ENCODE data around the gene YPEL2.
"Not testable (repeated sequence)": the region's sequence is repeated elsewhere in the genome, so short reads cannot be mapped to it uniquely, and the experiment has no call there.

Gene YPEL2

GRCh38 chr17:59406808-59407381 is 75.4 kb downstream of the YPEL2 start:
- Histone ChIP-seq H3K36me3 (ENCODE audit: insufficient read depth, low read length) (no peaks in the 10 kb centered on the region), H3K79me2 (ENCODE audit: insufficient read depth, low read length) (no peaks in the 10 kb centered on the region), H3K27ac (ENCODE audit: low read length) (no peak overlapping the region), H3K4me3 (ENCODE audit: low read depth in 1 of 2, low read length in 2 of 2) (no peak overlapping the region), H3K9me3 (ENCODE audit: insufficient read depth, low read length, severe bottlenecking) (no peaks in the 10 kb centered on the region), H3K4me1 (ENCODE audit: insufficient read depth, low read length) (no peaks in the 10 kb centered on the region), H3K27me3 (ENCODE audit: insufficient read depth, low read length, poor library complexity) (no peaks in the 10 kb centered on the region), H4K20me1 (ENCODE audit: insufficient read depth, low read length) (no peaks in the 10 kb centered on the region), H3K4me2 (ENCODE audit: insufficient read depth, low read length) (no peak overlapping the region), H3K9ac (ENCODE audit: low read depth, low read length) (no peak overlapping the region), H2AFZ (ENCODE audit: low read depth, low read length) (no peak overlapping the region)
- ATAC-seq (ENCODE audit: insufficient read depth, low read depth) = no peak
- no peak for DNase-seq
- TF ChIP-seq CTCF (IDR thresholded peaks at IDR 0.05; ENCODE audit: borderline replicate concordance, extremely low read depth, low read length, poor library complexity, severe bottlenecking) (no peak), EZH2 (IDR thresholded peaks at IDR 0.05; ENCODE audit: borderline replicate concordance, low read depth, low read length, severe bottlenecking) (no peak)

GRCh38 chr17:59409336-59410048 is 78.0 kb downstream of the YPEL2 start:
- Histone ChIP-seq H3K4me2 (ENCODE audit: insufficient read depth, low read length) (no peak overlapping the region), H3K36me3 (ENCODE audit: insufficient read depth, low read length) (no peaks in the 10 kb centered on the region), H3K27ac (ENCODE audit: low read length) (no peak overlapping the region), H3K9me3 (ENCODE audit: insufficient read depth, low read length, severe bottlenecking) (no peaks in the 10 kb centered on the region), H3K4me1 (ENCODE audit: insufficient read depth, low read length) (no peaks in the 10 kb centered on the region), H3K79me2 (ENCODE audit: insufficient read depth, low read length) (no peaks in the 10 kb centered on the region), H3K4me3 (ENCODE audit: low read depth in 1 of 2, low read length in 2 of 2) (no peak overlapping the region), H3K9ac (ENCODE audit: low read depth, low read length) (no peak overlapping the region), H3K27me3 (ENCODE audit: insufficient read depth, low read length, poor library complexity) (no peaks in the 10 kb centered on the region), H4K20me1 (ENCODE audit: insufficient read depth, low read length) (no peaks in the 10 kb centered on the region), H2AFZ (ENCODE audit: low read depth, low read length) (no peak overlapping the region)
- no peak for DNase-seq
- no peak for TF ChIP-seq CTCF (IDR thresholded peaks at IDR 0.05; ENCODE audit: borderline replicate concordance, extremely low read depth, low read length, poor library complexity, severe bottlenecking)
- no peak for TF ChIP-seq EZH2 (IDR thresholded peaks at IDR 0.05; ENCODE audit: borderline replicate concordance, low read depth, low read length, severe bottlenecking)
- ATAC-seq (ENCODE audit: insufficient read depth, low read depth) = no peak

- Histone ChIP-seq H3K4me1 (ENCODE audit: insufficient read depth, low read length) (no peaks in the 10 kb centered on the region), H3K27me3 (ENCODE audit: insufficient read depth, low read length, poor library complexity) (no peaks in the 10 kb centered on the region), H3K9me3 (ENCODE audit: insufficient read depth, low read length, severe bottlenecking) (no peaks in the 10 kb centered on the region), H4K20me1 (ENCODE audit: insufficient read depth, low read length) (no peaks in the 10 kb centered on the region), H3K79me2 (ENCODE audit: insufficient read depth, low read length) (no peaks in the 10 kb centered on the region), H2AFZ (ENCODE audit: low read depth, low read length) (no peak overlapping the region), H3K36me3 (ENCODE audit: insufficient read depth, low read length) (no peaks in the 10 kb centered on the region), H3K4me3 (ENCODE audit: low read depth in 1 of 2, low read length in 2 of 2) (no peak overlapping the region), H3K4me2 (ENCODE audit: insufficient read depth, low read length) (no peak overlapping the region), H3K9ac (ENCODE audit: low read depth, low read length) (no peak overlapping the region), H3K27ac (ENCODE audit: low read length) (no peak overlapping the region)
- TF ChIP-seq CTCF (IDR thresholded peaks at IDR 0.05; ENCODE audit: borderline replicate concordance, extremely low read depth, low read length, poor library complexity, severe bottlenecking) = no peak
- no peak for TF ChIP-seq EZH2 (IDR thresholded peaks at IDR 0.05; ENCODE audit: borderline replicate concordance, low read depth, low read length, severe bottlenecking)
- ATAC-seq (ENCODE audit: insufficient read depth, low read depth) (no peak), DNase-seq (no peak)
Observed at GRCh38 chr17:59410049-59410437, 78.6 kb downstream of the YPEL2 start.

DNA sequence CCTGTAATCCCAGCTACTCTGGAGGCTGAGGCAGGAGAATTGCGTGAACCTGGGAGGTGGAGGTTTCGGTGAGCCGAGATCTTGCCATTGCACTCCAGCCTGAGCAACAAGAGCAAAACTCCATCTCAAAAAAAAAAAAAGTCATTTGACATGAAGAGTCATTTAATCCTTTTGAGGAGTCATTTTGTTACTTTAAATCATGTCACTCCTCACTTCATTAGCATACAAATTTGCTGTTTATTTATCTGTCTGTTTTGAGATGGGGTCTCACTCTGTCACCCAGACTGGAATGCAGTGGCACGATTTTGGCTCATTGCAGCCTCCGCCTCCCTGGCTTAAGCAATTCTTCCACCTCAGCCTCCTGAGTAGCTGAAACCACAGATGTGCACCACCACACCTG is 81.0 kb downstream of the YPEL2 start:
- H3K9ac ChIP-seq (ENCODE audit: low read depth, low read length); H3K4me3 ChIP-seq (ENCODE audit: low read depth in 1 of 2, low read length in 2 of 2); H3K79me2 ChIP-seq (ENCODE audit: insufficient read depth, low read length); H4K20me1 ChIP-seq (ENCODE audit: insufficient read depth, low read length); H3K9me3 ChIP-seq (ENCODE audit: insufficient read depth, low read length, severe bottlenecking); H3K27ac ChIP-seq (ENCODE audit: low read length); H3K4me1 ChIP-seq (ENCODE audit: insufficient read depth, low read length); ATAC-seq (ENCODE audit: insufficient read depth, low read depth); H3K4me2 ChIP-seq (ENCODE audit: insufficient read depth, low read length); H3K27me3 ChIP-seq (ENCODE audit: insufficient read depth, low read length, poor library complexity); DNase-seq; H2AFZ ChIP-seq (ENCODE audit: low read depth, low read length); H3K36me3 ChIP-seq (ENCODE audit: insufficient read depth, low read length): not testable (repeated sequence)

Data from DND-41 (cell line).